DND-41 (cell line): ENCODE results near the gene NPRL2.

Source experiments
- ATAC-seq: fragments of 200-7000 bp; cut with Tn5 transposase; 3 replicates; pipeline ENCODE4 v1.9.1; 2021; ENCODE audit warnings: low read depth; ENCODE audit not compliant: insufficient read depth
- DNase-seq: peaks from one replicate; pipeline ENCODE4 v3.0.0-alpha.2; 2020
- H2AFZ ChIP-seq: 2 replicates; pipeline ENCODE4 v1.6.0; 2012; ENCODE audit warnings: low read depth, low read length
- H3K27ac ChIP-seq: 2 replicates; pipeline ENCODE4 v1.5.1; 2012; ENCODE audit warnings: low read length, inconsistent platforms
- H3K27me3 ChIP-seq: fragments of 200-600 bp; sonication (generic); 2 replicates; pipeline ENCODE4 v1.6.0; 2012; ENCODE audit warnings: low read length, mild to moderate bottlenecking, inconsistent platforms; ENCODE audit not compliant: insufficient read depth, poor library complexity
- H3K36me3 ChIP-seq: 2 replicates; pipeline ENCODE4 v1.5.1; 2012; ENCODE audit warnings: low read length, inconsistent platforms; ENCODE audit not compliant: insufficient read depth
- H3K4me1 ChIP-seq: 2 replicates; pipeline ENCODE4 v1.5.1; 2012; ENCODE audit warnings: mild to moderate bottlenecking, low read length; ENCODE audit not compliant: insufficient read depth
- H3K4me2 ChIP-seq: 2 replicates; pipeline ENCODE4 v1.6.0; 2012; ENCODE audit warnings: mild to moderate bottlenecking, moderate library complexity, low read length, inconsistent platforms; ENCODE audit not compliant: insufficient read depth
- H3K4me3 ChIP-seq, 2 experiments: fragments of 200-600 bp in 1 of 2; shearing (Covaris generic) in 1 of 2; 2 replicates each; pipeline ENCODE4 v1.5.1; 2012 to 2016; ENCODE audit warnings: inconsistent platforms in 2 of 2, low read length in 2 of 2, mild to moderate bottlenecking in 2 of 2, low read depth in 1 of 2, moderate library complexity in 1 of 2
- H3K79me2 ChIP-seq: 2 replicates; pipeline ENCODE4 v1.6.0; 2012; ENCODE audit warnings: low read length, inconsistent platforms; ENCODE audit not compliant: insufficient read depth
- H3K9ac ChIP-seq: 2 replicates; pipeline ENCODE4 v1.6.0; 2012; ENCODE audit warnings: low read depth, mild to moderate bottlenecking, inconsistent platforms, low read length, moderate library complexity
- H3K9me3 ChIP-seq: 2 replicates; pipeline ENCODE4 v1.5.1; 2012; ENCODE audit warnings: low read length, moderate library complexity, mild to moderate bottlenecking, inconsistent platforms; ENCODE audit not compliant: insufficient read depth, severe bottlenecking
- H4K20me1 ChIP-seq: 2 replicates; pipeline ENCODE4 v1.6.0; 2012; ENCODE audit warnings: low read length; ENCODE audit not compliant: insufficient read depth
- EZH2 ChIP-seq: IDR thresholded peaks from 3 replicates; pipeline ENCODE4 v1.6.1; 2012; ENCODE audit warnings: borderline replicate concordance, low read depth, mild to moderate bottlenecking, moderate library complexity, low read length, inconsistent platforms; ENCODE audit not compliant: severe bottlenecking
- TF ChIP-seq, protein P1 (sequence below): IDR thresholded peaks from 2 replicates; pipeline ENCODE4 v1.5.1; 2012; ENCODE audit warnings: borderline replicate concordance, low read length, moderate library complexity, mild to moderate bottlenecking; ENCODE audit not compliant: poor library complexity, severe bottlenecking; ENCODE audit errors: extremely low read depth

NPRL2 gene

GRCh38 chr3:50345008-50345407, 5.6 kb downstream of the NPRL2 start:
- TF ChIP-seq, protein P1, sequence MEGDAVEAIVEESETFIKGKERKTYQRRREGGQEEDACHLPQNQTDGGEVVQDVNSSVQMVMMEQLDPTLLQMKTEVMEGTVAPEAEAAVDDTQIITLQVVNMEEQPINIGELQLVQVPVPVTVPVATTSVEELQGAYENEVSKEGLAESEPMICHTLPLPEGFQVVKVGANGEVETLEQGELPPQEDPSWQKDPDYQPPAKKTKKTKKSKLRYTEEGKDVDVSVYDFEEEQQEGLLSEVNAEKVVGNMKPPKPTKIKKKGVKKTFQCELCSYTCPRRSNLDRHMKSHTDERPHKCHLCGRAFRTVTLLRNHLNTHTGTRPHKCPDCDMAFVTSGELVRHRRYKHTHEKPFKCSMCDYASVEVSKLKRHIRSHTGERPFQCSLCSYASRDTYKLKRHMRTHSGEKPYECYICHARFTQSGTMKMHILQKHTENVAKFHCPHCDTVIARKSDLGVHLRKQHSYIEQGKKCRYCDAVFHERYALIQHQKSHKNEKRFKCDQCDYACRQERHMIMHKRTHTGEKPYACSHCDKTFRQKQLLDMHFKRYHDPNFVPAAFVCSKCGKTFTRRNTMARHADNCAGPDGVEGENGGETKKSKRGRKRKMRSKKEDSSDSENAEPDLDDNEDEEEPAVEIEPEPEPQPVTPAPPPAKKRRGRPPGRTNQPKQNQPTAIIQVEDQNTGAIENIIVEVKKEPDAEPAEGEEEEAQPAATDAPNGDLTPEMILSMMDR = no peak
- TF ChIP-seq EZH2 = no peak
- H3K36me3 ChIP-seq = peaks cover 22% of the 10 kb centered on the region
- ATAC-seq (no peak), DNase-seq (no peak)
- 0 out of 2 replicates have a peak, but pooled peaks cover 4% of the 10 kb centered on the region for H4K20me1 ChIP-seq
- no peak overlapping the region for H2AFZ ChIP-seq
- H3K27ac ChIP-seq = no peak overlapping the region
- no peak overlapping the region for H3K4me3 ChIP-seq
- peaks cover 4% of the 10 kb centered on the region for H3K27me3 ChIP-seq
- peaks cover 28% of the 10 kb centered on the region for H3K4me1 ChIP-seq
- H3K9me3 ChIP-seq = no peaks in the 10 kb centered on the region
- H3K79me2 ChIP-seq = peaks cover 17% of the 10 kb centered on the region
- H3K9ac ChIP-seq = no peak overlapping the region
- no peak overlapping the region for H3K4me2 ChIP-seq

GRCh38 chr3:50342813-50343633, 7.6 kb downstream of the NPRL2 start:
- Histone ChIP-seq H2AFZ (no peak overlapping the region), H3K9me3 (no peaks in the 10 kb centered on the region), H3K79me2 (peaks cover 10% of the 10 kb centered on the region), H3K36me3 (peaks cover 8% of the 10 kb centered on the region), H3K9ac (no peak overlapping the region), H3K4me2 (no peak overlapping the region), H4K20me1 (no peaks in the 10 kb centered on the region), H3K4me3 (no peak overlapping the region), H3K27ac (no peak overlapping the region), H3K27me3 (peaks cover 4% of the 10 kb centered on the region), H3K4me1 (peaks cover 24% of the 10 kb centered on the region)
- no peak for TF ChIP-seq EZH2
- TF ChIP-seq, protein P1 = no peak
- DNase-seq (no peak), ATAC-seq (no peak)

DNA sequence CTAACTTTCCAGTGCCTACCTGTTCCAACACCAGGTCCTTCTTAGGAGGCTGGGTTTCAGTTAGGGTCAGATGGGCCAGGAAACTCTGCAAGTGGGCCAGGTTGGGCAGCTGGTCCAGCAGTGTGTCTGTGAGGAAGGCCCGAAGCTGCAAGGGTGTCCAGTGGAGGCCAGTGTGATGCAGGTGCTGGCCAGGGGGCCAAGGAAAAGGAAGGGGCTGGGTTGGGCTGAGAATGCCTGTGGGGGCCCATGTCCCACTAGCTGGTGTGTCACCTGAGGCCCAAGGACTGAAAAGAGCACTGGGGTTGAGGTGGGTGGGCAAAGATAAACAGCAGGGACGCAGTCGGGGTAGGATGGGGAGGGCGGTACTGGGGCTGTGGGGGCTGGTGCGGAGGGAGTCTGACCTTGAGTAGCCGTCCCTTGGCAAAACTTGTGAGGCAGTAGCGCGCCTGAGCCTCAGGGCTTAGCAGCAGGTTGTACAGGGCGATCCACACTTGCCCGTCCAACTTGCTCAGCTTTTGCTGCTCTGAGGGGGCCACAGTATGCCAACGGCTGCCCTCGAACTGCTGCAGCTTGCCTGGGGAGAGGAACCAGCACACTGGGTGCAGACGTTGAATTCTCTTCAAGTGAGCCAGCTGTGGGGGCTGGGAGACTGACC, 8.5 kb downstream of the NPRL2 start:
- Histone ChIP-seq H3K4me1 (peaks cover 27% of the 10 kb centered on the region), H3K36me3 (no peaks in the 10 kb centered on the region), H4K20me1 (no peaks in the 10 kb centered on the region), H2AFZ (no peak overlapping the region), H3K27ac (no peak overlapping the region), H3K27me3 (peaks cover 4% of the 10 kb centered on the region), H3K9ac (no peak overlapping the region), H3K4me2 (no peak overlapping the region), H3K79me2 (peaks cover 17% of the 10 kb centered on the region), H3K9me3 (no peaks in the 10 kb centered on the region), H3K4me3 (no peak overlapping the region)
- ATAC-seq = no peak
- no peak for DNase-seq
- TF ChIP-seq, protein P1 = no peak
- TF ChIP-seq EZH2 = no peak
